ENCODE data around the gene EPHB1.

The EPHB1 gene

GRCh38 chr3:134972836-134973455 is 177.9 kb downstream of the EPHB1 start:
- no peak for TF ChIP-seq CTCF (IDR thresholded peaks at IDR 0.05; ENCODE audit: low read depth, low read length)
- no peaks in the 10 kb centered on the region for H3K36me3 ChIP-seq

GRCh38 chr3:134974624-134975023 is 179.6 kb downstream of the EPHB1 start:
- H3K27me3 ChIP-seq (ENCODE audit: insufficient read depth, low read depth, severe bottlenecking), result no peaks in the 10 kb centered on the region
- TF ChIP-seq CTCF (IDR thresholded peaks at IDR 0.05; ENCODE audit: low read depth, low read length), result no peak
- no peak overlapping the region for H3K27ac ChIP-seq
- DNase-seq, result no peak
- no peaks in the 10 kb centered on the region for H3K36me3 ChIP-seq
- H3K9me3 ChIP-seq (ENCODE audit: severe bottlenecking), result no peaks in the 10 kb centered on the region
- H3K4me3 ChIP-seq (ENCODE audit: low read depth, low read length), result no peak overlapping the region

More at GRCh38 chr3:134972836-134973455, 177.9 kb downstream of the EPHB1 start:
- Histone ChIP-seq H3K9me3 (ENCODE audit: severe bottlenecking) (peaks cover 4% of the 10 kb centered on the region), H3K4me3 (ENCODE audit: low read depth, low read length) (no peak overlapping the region), H3K27me3 (ENCODE audit: insufficient read depth, low read depth, severe bottlenecking) (no peaks in the 10 kb centered on the region), H3K27ac (no peak overlapping the region)
- DNase-seq, result no peak

- peak; percentile 34 for DNase-seq
- Histone ChIP-seq H3K9me3 (ENCODE audit: severe bottlenecking) (no peaks in the 10 kb centered on the region), H3K4me3 (ENCODE audit: low read depth, low read length) (no peak overlapping the region), H3K27ac (no peak overlapping the region), H3K36me3 (no peaks in the 10 kb centered on the region), H3K27me3 (ENCODE audit: insufficient read depth, low read depth, severe bottlenecking) (no peaks in the 10 kb centered on the region)
- peak; percentile 59 for TF ChIP-seq CTCF (IDR thresholded peaks at IDR 0.05; ENCODE audit: low read depth, low read length)
Observed at GRCh38 chr3:134976948-134977347, 181.9 kb downstream of the EPHB1 start.

GRCh38 chr3:134978658-134979057 is 183.6 kb downstream of the EPHB1 start:
- no peak overlapping the region for H3K27ac ChIP-seq

GRCh38 chr3:134985864-134986715 is 191.0 kb downstream of the EPHB1 start:
- no peak overlapping the region for H3K27ac ChIP-seq
- no peaks in the 10 kb centered on the region for H3K27me3 ChIP-seq (ENCODE audit: insufficient read depth, low read depth, severe bottlenecking)
- no peak for TF ChIP-seq CTCF (IDR thresholded peaks at IDR 0.05; ENCODE audit: low read depth, low read length)
- no peaks in the 10 kb centered on the region for H3K9me3 ChIP-seq (ENCODE audit: severe bottlenecking)
- DNase-seq, result no peak
- no peak overlapping the region for H3K4me3 ChIP-seq (ENCODE audit: low read depth, low read length)
- H3K36me3 ChIP-seq, result no peaks in the 10 kb centered on the region

More at GRCh38 chr3:134978658-134979057, 183.6 kb downstream of the EPHB1 start:
- TF ChIP-seq CTCF (IDR thresholded peaks at IDR 0.05; ENCODE audit: low read depth, low read length), result no peak; the same call in 1 of the 2 replicates
- no peaks in the 10 kb centered on the region for H3K9me3 ChIP-seq (ENCODE audit: severe bottlenecking)
- no peak for DNase-seq
- no peaks in the 10 kb centered on the region for H3K36me3 ChIP-seq
- H3K27me3 ChIP-seq (ENCODE audit: insufficient read depth, low read depth, severe bottlenecking), result no peaks in the 10 kb centered on the region
- no peak overlapping the region for H3K4me3 ChIP-seq (ENCODE audit: low read depth, low read length)

Data from WERI-Rb-1 (cell line).